GM12878 (cell line): ENCODE data around the gene PPL.

Experiments
- FOS ChIP-seq: IDR thresholded peaks from 3 replicates; pipeline ENCODE4 v1.6.1; 2011; ENCODE audit warnings: borderline replicate concordance; ENCODE audit not compliant: insufficient read length; ENCODE audit errors: extremely low read depth
- ZNF24 ChIP-seq: fragments of 450-650 bp; IDR thresholded peaks from 2 replicates; pipeline ENCODE4 v1.6.1; 2017; ENCODE audit warnings: antibody characterized with exemption, mild to moderate bottlenecking
- ZNF274 ChIP-seq: IDR thresholded peaks from one replicate; pipeline ENCODE4 v1.8.0; 2011; ENCODE audit not compliant: insufficient read length, insufficient read depth

DNA sequence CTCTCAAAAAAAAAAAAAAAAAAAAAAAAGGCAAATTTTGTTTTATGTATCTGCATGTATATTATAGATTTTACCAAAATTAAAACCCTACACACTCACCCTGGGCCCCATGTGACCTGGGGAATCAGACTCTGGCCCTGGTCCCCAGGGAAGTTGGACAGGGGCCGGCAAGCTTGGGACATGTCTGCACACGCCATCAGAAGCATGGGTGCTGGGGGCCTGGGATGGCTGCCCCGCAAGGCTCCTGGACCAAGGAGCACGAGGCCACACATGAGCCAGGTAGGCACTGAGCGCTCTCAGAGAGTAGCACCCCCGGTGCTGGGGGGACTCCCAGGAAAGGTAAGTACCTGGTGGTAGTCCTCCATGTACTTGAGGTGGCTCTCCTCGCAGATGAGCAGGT lies 39.6 kb downstream of the PPL start:
- no peak for TF ChIP-seq ZNF274
- no peak for TF ChIP-seq ZNF24
- TF ChIP-seq FOS = no peak
